Measurements from ENCODE around the gene TTC39C.

Gene TTC39C

DNA sequence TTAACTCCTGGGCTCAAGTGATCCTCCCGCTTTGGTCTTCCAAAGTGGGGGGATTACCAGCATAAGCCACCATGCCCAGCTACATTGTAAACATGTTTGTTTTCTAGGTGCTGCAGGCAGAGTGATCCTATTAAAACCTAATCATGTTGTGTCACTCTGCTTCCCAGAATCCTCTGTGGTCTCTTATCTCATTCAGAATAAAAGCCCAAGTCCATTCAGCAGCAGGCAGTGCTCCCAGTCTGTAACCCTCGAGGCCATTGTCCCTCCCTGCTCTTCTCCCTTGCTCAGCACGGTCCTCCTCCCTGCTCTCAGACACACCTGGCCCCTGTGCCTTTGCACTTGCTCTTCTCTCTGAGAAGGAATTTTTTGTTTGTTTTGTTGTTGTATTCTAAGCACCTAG is 113.2 kb downstream of the TTC39C start:
- FAIRE-seq (peak; percentile 98), DNase-seq (ENCODE audit: insufficient read length, low spot score) (no peak)
- TF ChIP-seq CTCF (IDR thresholded peaks at IDR 0.05; ENCODE audit: insufficient read depth, missing control alignments): no peak

DNA sequence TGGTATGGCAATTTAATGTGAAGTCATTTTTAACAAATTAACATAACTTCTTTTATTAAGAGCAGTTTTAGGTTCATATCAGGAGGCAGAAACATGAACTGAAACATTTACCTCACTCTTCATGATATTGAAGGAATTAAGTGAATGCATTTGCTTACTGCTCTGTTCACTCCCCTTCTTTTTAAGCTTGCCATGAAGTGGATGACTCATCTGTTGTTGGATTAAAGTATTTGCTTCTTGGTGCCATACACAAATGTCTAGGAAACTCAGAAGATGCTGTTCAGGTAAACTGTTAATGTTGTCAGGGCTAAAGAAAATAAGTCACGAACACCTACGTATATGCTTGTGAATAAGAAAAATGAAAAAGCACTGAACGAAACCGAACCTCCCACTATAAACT is 114.1 kb downstream of the TTC39C start:
- DNase-seq (ENCODE audit: insufficient read length, low spot score) (no peak), FAIRE-seq (peak; percentile 96)
- TF ChIP-seq CTCF (IDR thresholded peaks at IDR 0.05; ENCODE audit: insufficient read depth, missing control alignments): no peak

DNA sequence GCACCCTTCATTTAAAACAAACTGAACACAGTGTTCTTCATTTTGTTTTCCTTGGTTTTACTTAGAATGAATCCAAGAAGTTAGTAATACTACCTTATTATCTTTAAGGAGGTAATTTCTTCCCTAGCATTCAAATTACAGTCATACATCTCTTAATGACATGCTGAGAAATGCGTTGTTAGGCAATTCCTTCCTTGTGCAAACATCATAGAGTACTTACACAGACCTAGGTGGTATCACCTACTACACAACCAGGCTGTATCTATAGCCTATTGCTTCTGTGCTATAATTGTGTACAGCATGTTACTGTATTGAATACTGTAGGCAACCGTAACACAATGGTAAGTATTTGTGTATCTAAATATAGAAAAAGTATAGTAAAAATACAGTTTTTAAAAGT is 115.9 kb downstream of the TTC39C start:
- no peak for DNase-seq (ENCODE audit: insufficient read length, low spot score)
- FAIRE-seq: peak; percentile 84
- TF ChIP-seq CTCF (IDR thresholded peaks at IDR 0.05; ENCODE audit: insufficient read depth, missing control alignments): no peak

DNA sequence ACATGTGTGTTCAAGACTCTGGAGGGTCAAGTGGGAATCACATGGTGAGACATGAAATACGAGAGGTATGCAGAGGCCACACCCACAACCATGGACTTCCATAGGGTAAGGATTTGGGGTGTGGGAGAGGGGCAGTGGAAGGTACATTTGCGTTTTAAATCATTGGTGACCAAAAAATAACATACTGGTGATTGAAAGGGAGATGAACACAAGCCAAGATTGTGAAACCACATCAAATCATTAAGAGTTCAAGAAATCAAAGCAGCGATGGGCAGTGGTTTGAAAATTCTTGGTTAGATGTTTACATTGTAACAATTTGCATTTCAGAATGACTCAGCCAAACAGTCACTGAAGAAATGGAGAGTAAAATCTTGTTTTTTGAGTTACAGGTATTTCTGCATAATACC is 122.4 kb downstream of the TTC39C start:
- TF ChIP-seq CTCF (IDR thresholded peaks at IDR 0.05; ENCODE audit: insufficient read depth, missing control alignments): no peak
- DNase-seq (ENCODE audit: insufficient read length, low spot score) (no peak), FAIRE-seq (no peak)

DNA sequence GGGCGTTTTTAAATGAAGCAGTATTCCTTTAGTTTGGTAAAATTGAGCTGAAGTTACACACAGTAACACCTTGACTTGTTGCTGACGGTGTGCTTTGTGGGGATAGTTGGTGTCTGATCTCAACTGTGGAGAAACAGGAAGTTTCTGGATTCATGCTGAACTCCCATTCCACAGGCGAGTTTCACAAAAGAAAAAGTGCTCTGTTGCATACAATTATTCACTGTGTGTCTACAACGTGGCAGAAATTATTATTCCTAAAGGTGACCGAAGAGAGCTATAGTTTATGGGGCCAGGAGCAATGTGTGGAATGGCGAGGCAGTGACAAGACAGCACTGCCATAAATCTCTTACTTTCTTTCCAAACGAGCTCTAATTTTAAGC is 123.8 kb downstream of the TTC39C start:
- FAIRE-seq (peak; percentile 66), DNase-seq (ENCODE audit: insufficient read length, low spot score) (no peak)
- TF ChIP-seq CTCF (IDR thresholded peaks at IDR 0.05; ENCODE audit: insufficient read depth, missing control alignments): no peak

DNA sequence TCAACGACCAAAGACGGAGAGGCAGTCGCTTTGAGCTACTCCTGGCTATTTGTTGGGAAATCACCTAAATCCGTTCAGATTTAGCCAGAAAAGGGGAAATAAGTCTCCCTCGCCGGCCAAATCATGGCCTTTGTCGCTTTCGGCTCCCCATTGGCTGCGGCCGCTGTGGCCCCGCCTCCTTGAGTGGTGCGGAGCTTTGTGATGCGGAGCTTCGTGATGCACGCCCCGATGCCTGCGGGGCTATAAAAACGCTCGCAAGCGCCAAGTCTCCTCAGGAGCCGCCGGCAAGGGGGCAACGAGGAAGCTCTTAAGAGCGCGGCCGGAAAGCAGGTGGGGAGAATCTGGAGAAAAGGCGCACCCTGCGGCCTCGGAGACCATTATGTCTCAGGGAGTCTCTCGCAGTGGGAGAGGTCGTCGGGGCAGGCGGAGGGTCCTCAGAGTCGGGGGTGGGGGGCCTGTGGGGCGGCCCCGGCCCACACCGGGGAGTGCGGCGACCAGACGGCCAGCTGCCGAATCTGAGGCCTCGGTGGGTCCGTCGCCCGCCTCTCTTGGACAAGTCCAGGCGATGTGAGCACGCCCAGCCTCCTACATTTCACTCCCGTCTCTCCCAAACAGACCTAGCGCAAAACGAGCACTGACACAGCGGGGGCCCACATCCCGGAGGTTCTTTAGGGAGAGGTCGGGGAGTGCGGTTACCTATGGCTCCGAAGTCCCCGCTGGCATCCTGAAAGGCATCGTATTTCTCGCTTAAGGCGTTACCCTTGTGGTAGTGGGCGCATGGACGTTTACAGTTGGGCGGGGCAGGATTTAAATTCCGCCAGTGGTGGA is 124.4 kb downstream of the TTC39C start, which contains the start of gene CABYR:
Gene CABYR, plus strand, starts transcription at position 274 of the 828 bp plus-strand sequence. CDS start 4,053 bp downstream, outside the sequence.
- peak; percentile 55 for DNase-seq (ENCODE audit: insufficient read length, low spot score)
- TF ChIP-seq CTCF (IDR thresholded peaks at IDR 0.05; ENCODE audit: insufficient read depth, missing control alignments): no peak
- FAIRE-seq: no peak

GRCh38 chr18:24140697-24141096 is 126.1 kb downstream of the TTC39C start:
- FAIRE-seq: peak; percentile 89

More at GRCh38 chr18:24140697-24141096, 126.1 kb downstream of the TTC39C start:
- DNase-seq (ENCODE audit: insufficient read length, low spot score): no peak
- TF ChIP-seq CTCF (IDR thresholded peaks at IDR 0.05; ENCODE audit: insufficient read depth, missing control alignments): no peak
